SK-N-SH treated with all-trans-retinoic acid at 6 μM for 48 hours (cell line): ENCODE measurements around the gene AGPAT3.

Experiments
- ATAC-seq: fragments of 200-7000 bp; cut with Tn5 transposase; 3 replicates; pipeline ENCODE4 v1.9.1; 2020; ENCODE audit warnings: mild to moderate bottlenecking, moderate library complexity
- ARNTL ChIP-seq: fragments of 450-650 bp; formaldehyde crosslinking; IDR thresholded peaks from 2 replicates; pipeline ENCODE4 v1.5.0; 2020; ENCODE audit warnings: low read depth, mild to moderate bottlenecking, moderate library complexity, borderline replicate concordance
- BACH2 ChIP-seq: fragments of 250-450 bp; sonication (Bioruptor Pico); IDR thresholded peaks from 2 replicates; pipeline ENCODE4 v1.9.0; 2021; ENCODE audit warnings: mild to moderate bottlenecking, borderline replicate concordance
- CSDC2 ChIP-seq: fragments of 250-450 bp; sonication (Bioruptor Pico); IDR thresholded peaks from 2 replicates; pipeline ENCODE4 v1.5.0; 2020; ENCODE audit warnings: mild to moderate bottlenecking, moderate library complexity
- GLIS3 ChIP-seq: fragments of 250-450 bp; sonication (Bioruptor Pico); IDR thresholded peaks from 2 replicates; pipeline ENCODE4 v1.5.0; 2020; ENCODE audit warnings: mild to moderate bottlenecking, moderate library complexity
- ISL1 ChIP-seq: fragments of 250-450 bp; sonication (Bioruptor Pico); IDR thresholded peaks from 2 replicates; pipeline ENCODE4 v2.1.2; 2022; ENCODE audit warnings: mild to moderate bottlenecking, moderate library complexity
- PPARA ChIP-seq: fragments of 250-450 bp; sonication (Bioruptor Pico); IDR thresholded peaks from 2 replicates; pipeline ENCODE4 v1.5.0; 2020; ENCODE audit warnings: mild to moderate bottlenecking, borderline replicate concordance
- RARB ChIP-seq: fragments of 250-450 bp; sonication (Bioruptor Pico); IDR thresholded peaks from 2 replicates; pipeline ENCODE4 v1.8.0; 2021; ENCODE audit warnings: mild to moderate bottlenecking, moderate library complexity
- SNAI2 ChIP-seq: fragments of 250-450 bp; sonication (Bioruptor Pico); IDR thresholded peaks from 2 replicates; pipeline ENCODE4 v1.5.0; 2020; ENCODE audit warnings: mild to moderate bottlenecking, moderate library complexity
- TCF4 ChIP-seq: fragments of 250-450 bp; sonication (Bioruptor Pico); IDR thresholded peaks from 2 replicates; pipeline ENCODE4 v1.8.0; 2021; ENCODE audit warnings: mild to moderate bottlenecking, moderate library complexity, borderline replicate concordance
- TOX ChIP-seq: fragments of 250-450 bp; sonication (Bioruptor Pico); IDR thresholded peaks from 2 replicates; pipeline ENCODE4 v1.8.0; 2021; ENCODE audit warnings: mild to moderate bottlenecking, moderate library complexity, borderline replicate concordance
- ZC3H10 ChIP-seq: fragments of 250-450 bp; sonication (Bioruptor Pico); IDR thresholded peaks from 2 replicates; pipeline ENCODE4 v1.5.1; 2021; ENCODE audit warnings: mild to moderate bottlenecking, moderate library complexity
- ZFP3 ChIP-seq: fragments of 250-450 bp; sonication (Bioruptor Pico); IDR thresholded peaks from 2 replicates; pipeline ENCODE4 v1.5.0; 2020; ENCODE audit warnings: mild to moderate bottlenecking, moderate library complexity
- ZFP30 ChIP-seq: fragments of 450-650 bp; formaldehyde crosslinking; IDR thresholded peaks from 2 replicates; pipeline ENCODE4 v1.5.0; 2022; ENCODE audit warnings: mild to moderate bottlenecking, moderate library complexity
- ZNF565 ChIP-seq: fragments of 450-650 bp; formaldehyde crosslinking; conservative IDR thresholded peaks from 2 replicates; pipeline ENCODE4 v1.5.0; 2020; ENCODE audit warnings: low read depth, mild to moderate bottlenecking, moderate library complexity
- ZNF70 ChIP-seq: fragments of 450-650 bp; formaldehyde crosslinking; IDR thresholded peaks from 2 replicates; pipeline ENCODE4 v1.5.0; 2020; ENCODE audit warnings: mild to moderate bottlenecking, moderate library complexity
- ZNF8 ChIP-seq: fragments of 450-650 bp; formaldehyde crosslinking; IDR thresholded peaks from 2 replicates; pipeline ENCODE4 v1.5.0; 2020; ENCODE audit warnings: mild to moderate bottlenecking, moderate library complexity
- TF ChIP-seq, protein P1 (sequence below): fragments of 250-450 bp; sonication (Bioruptor Pico); IDR thresholded peaks from 2 replicates; pipeline ENCODE4 v1.5.0; 2020; ENCODE audit warnings: mild to moderate bottlenecking, moderate library complexity
- TF ChIP-seq, protein P2 (sequence below): fragments of 250-450 bp; sonication (Bioruptor Pico); IDR thresholded peaks from 2 replicates; pipeline ENCODE4 v1.8.0; 2020; ENCODE audit warnings: mild to moderate bottlenecking, moderate library complexity, borderline replicate concordance
- TF ChIP-seq, protein P3 (sequence below): fragments of 250-450 bp; sonication (Bioruptor Pico); IDR thresholded peaks from 2 replicates; pipeline ENCODE4 v1.5.1; 2020; ENCODE audit warnings: low read depth, mild to moderate bottlenecking, moderate library complexity
- TF ChIP-seq, protein P4 (sequence below): fragments of 250-450 bp; sonication (Bioruptor Pico); IDR thresholded peaks from 2 replicates; pipeline ENCODE4 v1.8.0; 2021; ENCODE audit warnings: low read depth, mild to moderate bottlenecking, moderate library complexity, borderline replicate concordance

AGPAT3 gene

DNA sequence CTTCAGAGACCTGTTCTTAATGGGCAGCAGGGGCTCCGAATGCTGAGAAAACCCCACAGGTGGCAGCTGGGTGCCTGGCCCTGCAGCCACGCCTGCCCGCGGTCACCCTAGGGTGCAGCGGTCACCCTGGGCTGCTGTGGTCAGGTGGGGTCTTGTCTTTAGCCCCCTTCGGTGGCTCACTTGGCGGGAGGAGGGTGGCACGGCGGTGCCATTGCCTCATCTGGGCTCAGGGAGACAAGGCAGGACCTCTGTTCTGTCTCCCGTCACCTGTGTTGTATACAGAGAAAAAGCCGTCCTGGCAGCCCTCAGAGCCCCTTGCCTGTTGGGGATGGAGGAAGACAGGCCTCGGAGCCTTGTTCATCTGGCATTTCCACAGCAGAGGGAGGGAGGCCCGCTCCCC is 77.6 kb downstream of the AGPAT3 start:
- no peak for TF ChIP-seq ARNTL (CRISPR knock-in tag)
- TF ChIP-seq ZNF8 = no peak
- TF ChIP-seq, protein P1, sequence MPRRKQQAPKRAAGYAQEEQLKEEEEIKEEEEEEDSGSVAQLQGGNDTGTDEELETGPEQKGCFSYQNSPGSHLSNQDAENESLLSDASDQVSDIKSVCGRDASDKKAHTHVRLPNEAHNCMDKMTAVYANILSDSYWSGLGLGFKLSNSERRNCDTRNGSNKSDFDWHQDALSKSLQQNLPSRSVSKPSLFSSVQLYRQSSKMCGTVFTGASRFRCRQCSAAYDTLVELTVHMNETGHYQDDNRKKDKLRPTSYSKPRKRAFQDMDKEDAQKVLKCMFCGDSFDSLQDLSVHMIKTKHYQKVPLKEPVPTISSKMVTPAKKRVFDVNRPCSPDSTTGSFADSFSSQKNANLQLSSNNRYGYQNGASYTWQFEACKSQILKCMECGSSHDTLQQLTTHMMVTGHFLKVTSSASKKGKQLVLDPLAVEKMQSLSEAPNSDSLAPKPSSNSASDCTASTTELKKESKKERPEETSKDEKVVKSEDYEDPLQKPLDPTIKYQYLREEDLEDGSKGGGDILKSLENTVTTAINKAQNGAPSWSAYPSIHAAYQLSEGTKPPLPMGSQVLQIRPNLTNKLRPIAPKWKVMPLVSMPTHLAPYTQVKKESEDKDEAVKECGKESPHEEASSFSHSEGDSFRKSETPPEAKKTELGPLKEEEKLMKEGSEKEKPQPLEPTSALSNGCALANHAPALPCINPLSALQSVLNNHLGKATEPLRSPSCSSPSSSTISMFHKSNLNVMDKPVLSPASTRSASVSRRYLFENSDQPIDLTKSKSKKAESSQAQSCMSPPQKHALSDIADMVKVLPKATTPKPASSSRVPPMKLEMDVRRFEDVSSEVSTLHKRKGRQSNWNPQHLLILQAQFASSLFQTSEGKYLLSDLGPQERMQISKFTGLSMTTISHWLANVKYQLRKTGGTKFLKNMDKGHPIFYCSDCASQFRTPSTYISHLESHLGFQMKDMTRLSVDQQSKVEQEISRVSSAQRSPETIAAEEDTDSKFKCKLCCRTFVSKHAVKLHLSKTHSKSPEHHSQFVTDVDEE (CRISPR knock-in tag) = no peak
- TF ChIP-seq ISL1 (CRISPR knock-in tag) = no peak
- TF ChIP-seq TOX (CRISPR knock-in tag) = no peak
- TF ChIP-seq, protein P2, sequence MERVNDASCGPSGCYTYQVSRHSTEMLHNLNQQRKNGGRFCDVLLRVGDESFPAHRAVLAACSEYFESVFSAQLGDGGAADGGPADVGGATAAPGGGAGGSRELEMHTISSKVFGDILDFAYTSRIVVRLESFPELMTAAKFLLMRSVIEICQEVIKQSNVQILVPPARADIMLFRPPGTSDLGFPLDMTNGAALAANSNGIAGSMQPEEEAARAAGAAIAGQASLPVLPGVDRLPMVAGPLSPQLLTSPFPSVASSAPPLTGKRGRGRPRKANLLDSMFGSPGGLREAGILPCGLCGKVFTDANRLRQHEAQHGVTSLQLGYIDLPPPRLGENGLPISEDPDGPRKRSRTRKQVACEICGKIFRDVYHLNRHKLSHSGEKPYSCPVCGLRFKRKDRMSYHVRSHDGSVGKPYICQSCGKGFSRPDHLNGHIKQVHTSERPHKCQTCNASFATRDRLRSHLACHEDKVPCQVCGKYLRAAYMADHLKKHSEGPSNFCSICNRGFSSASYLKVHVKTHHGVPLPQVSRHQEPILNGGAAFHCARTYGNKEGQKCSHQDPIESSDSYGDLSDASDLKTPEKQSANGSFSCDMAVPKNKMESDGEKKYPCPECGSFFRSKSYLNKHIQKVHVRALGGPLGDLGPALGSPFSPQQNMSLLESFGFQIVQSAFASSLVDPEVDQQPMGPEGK (CRISPR knock-in tag) = no peak
- no peak for TF ChIP-seq CSDC2 (CRISPR knock-in tag)
- ATAC-seq = no peak

DNA sequence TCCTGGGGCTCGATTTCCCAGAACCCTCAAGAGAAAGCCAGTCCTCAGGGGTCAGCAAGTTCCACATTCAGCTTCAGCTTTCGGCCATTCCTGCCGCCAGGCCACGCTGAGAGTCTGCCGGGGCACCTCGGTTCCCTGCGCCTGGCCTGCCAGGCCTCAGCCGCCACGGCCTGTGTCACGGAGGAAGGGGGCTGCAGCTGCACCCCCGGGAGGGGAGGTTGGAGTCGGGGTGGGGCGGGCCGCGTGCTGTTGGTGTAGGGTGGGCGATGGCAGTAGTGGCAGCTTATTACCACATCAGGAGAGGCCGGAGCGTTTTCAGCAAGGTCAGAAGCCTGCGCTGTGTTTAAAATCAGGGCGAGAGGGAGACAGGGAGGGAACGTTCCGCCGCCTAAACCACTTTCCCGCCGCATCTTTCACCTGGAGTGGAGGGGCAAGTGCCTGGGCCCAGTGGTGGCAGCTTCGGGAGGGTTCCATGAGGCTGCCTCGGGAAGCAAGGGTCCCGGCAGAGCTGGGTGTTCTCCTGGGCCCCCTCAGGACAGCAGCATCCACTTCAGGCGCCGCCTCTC is 78.6 kb downstream of the AGPAT3 start:
- no peak for ATAC-seq
- TF ChIP-seq ZC3H10 (CRISPR knock-in tag) (no peak), ISL1 (CRISPR knock-in tag) (no peak), ZFP3 (CRISPR knock-in tag) (no peak), ZNF8 (no peak), ARNTL (CRISPR knock-in tag) (no peak), BACH2 (no peak), ZNF70 (no peak), PPARA (no peak), ZFP30 (CRISPR knock-in tag) (no peak), GLIS3 (CRISPR knock-in tag) (no peak)
- TF ChIP-seq, protein P3, sequence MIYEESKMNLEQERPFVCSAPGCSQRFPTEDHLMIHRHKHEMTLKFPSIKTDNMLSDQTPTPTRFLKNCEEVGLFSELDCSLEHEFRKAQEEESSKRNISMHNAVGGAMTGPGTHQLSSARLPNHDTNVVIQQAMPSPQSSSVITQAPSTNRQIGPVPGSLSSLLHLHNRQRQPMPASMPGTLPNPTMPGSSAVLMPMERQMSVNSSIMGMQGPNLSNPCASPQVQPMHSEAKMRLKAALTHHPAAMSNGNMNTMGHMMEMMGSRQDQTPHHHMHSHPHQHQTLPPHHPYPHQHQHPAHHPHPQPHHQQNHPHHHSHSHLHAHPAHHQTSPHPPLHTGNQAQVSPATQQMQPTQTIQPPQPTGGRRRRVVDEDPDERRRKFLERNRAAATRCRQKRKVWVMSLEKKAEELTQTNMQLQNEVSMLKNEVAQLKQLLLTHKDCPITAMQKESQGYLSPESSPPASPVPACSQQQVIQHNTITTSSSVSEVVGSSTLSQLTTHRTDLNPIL (CRISPR knock-in tag) = no peak

DNA sequence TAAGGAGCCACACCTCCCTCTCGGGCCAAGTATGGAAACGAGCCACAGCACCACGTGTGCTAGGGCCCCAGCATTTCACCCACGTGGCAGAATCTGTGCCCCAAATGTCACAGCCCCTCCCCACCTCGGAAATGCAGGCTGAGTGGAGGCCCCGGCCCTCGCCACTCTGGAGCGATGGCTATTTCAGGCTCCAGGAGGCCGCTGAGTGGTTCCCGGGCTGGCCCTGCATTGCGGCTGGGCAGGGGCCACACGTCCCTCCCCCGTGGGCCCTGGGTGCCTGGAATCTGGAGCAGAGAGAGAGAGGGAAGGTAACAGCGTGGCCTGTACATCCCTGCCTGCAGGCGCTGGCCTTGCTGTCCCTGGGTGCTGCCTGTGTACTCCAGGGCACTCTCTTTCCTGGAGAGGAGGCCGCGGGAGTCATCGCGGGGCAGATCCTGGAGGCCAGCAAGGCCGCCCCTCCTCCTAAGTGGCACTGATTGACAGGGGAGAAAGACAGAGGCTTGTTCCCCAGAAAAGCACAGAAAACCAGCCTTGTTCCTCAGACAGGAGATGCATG is 79.1 kb downstream of the AGPAT3 start:
- TF ChIP-seq, protein P2 (CRISPR knock-in tag) = no peak
- no peak for TF ChIP-seq GLIS3 (CRISPR knock-in tag)
- no peak for TF ChIP-seq TOX (CRISPR knock-in tag)
- no peak for TF ChIP-seq TCF4
- no peak for TF ChIP-seq ISL1 (CRISPR knock-in tag)
- no peak for TF ChIP-seq ZC3H10 (CRISPR knock-in tag)
- TF ChIP-seq PPARA = no peak
- no peak for TF ChIP-seq BACH2
- TF ChIP-seq ZNF565 (CRISPR knock-in tag) = no peak
- no peak for ATAC-seq

DNA sequence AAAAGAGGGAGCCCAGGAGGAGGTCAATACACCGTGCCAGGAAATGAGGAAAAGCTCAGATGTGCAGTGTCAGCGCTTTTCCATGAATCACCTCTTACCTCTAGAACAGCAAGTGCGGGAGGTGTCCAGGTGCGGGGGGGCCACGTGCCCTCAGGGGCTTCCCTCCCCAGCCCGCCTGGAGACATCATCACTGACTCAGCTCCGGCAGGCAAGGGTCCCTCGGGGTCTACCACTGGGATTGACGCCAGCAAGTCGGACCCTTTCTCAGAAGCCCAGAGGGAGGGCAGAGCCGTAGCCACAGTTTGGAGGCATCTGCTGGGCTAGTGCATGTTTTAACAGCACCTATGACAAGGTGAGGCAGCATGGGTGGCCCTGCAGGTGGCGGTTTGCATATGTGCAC is 79.7 kb downstream of the AGPAT3 start:
- no peak for ATAC-seq

More for the DNA sequence above, 79.7 kb downstream of the AGPAT3 start:
- TF ChIP-seq ZNF70 (no peak), CSDC2 (CRISPR knock-in tag) (no peak), ZFP30 (CRISPR knock-in tag) (no peak), RARB (CRISPR knock-in tag) (no peak), SNAI2 (CRISPR knock-in tag) (no peak)
- TF ChIP-seq, protein P4, sequence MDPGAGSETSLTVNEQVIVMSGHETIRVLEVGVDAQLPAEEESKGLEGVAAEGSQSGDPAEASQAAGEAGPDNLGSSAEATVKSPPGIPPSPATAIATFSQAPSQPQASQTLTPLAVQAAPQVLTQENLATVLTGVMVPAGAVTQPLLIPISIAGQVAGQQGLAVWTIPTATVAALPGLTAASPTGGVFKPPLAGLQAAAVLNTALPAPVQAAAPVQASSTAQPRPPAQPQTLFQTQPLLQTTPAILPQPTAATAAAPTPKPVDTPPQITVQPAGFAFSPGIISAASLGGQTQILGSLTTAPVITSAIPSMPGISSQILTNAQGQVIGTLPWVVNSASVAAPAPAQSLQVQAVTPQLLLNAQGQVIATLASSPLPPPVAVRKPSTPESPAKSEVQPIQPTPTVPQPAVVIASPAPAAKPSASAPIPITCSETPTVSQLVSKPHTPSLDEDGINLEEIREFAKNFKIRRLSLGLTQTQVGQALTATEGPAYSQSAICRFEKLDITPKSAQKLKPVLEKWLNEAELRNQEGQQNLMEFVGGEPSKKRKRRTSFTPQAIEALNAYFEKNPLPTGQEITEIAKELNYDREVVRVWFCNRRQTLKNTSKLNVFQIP (CRISPR knock-in tag) = no peak
- TF ChIP-seq, protein P1 (CRISPR knock-in tag) = no peak
- TF ChIP-seq, protein P3 (CRISPR knock-in tag) = no peak
- TF ChIP-seq, all 23 proteins: peak for 0
